GM10847 (cell line): ENCODE results near the gene FAM124A.

ENCODE experiments used
- POLR2A ChIP-seq: IDR thresholded peaks from 2 replicates; pipeline ENCODE4 v1.6.1; 2011; ENCODE audit not compliant: insufficient read length; ENCODE audit errors: extremely low read depth

FAM124A gene

GRCh38 chr13:51222037-51222685 is at the start of gene FAM124A:
Gene FAM124A, plus strand, starts transcription at chr13:51222398. Its CDS starts 104 bp downstream, at chr13:51222502.
- TF ChIP-seq POLR2A = no peak

DNA sequence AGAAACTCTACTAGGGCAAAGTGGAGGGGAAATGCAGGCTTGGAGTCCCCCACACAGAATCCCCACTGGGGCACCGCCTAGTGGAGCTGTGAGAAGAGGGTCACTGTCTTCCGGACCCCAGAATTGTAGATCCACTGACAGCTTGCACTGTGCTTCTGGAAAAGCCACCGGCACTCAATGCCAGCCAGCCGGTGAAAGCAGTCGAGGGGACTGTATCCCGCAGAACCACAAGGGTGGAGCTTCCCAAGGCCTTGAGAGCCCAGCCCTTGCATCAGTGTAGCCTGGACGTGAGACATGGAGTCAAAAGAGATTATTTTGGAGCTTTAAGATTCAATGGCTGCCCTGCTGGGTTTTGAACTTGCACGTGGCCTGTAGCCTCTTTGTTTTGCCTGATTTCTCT is 47.2 kb upstream of the FAM124A start:
- TF ChIP-seq POLR2A = no peak

DNA sequence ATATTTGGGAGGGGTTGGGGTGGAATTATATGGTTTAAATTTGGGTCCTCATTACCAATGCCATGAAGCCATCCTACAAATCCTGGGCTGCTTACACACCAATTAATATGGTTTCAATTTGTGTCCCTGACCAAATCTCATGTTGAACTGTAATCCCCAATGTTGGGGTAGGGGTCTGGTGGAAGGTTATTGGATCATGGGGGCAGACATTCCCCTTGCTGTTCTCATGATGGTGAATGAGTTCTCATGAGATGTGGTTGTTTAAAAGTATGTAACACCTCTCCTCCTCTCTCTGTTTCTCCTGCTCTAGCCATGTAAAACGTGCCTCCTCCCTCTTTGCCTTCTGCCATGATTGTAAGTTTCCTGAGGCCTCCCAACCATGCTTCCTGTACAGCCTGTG is 46.6 kb upstream of the FAM124A start:
- TF ChIP-seq POLR2A = no peak

- no peak for TF ChIP-seq POLR2A
Observed at GRCh38 chr13:51177188-51177587, 45.0 kb upstream of the FAM124A start.

- TF ChIP-seq POLR2A = no peak
Observed at GRCh38 chr13:51178456-51179074, 43.6 kb upstream of the FAM124A start.

- no peak for TF ChIP-seq POLR2A
Observed at GRCh38 chr13:51179432-51179971, 42.7 kb upstream of the FAM124A start.

DNA sequence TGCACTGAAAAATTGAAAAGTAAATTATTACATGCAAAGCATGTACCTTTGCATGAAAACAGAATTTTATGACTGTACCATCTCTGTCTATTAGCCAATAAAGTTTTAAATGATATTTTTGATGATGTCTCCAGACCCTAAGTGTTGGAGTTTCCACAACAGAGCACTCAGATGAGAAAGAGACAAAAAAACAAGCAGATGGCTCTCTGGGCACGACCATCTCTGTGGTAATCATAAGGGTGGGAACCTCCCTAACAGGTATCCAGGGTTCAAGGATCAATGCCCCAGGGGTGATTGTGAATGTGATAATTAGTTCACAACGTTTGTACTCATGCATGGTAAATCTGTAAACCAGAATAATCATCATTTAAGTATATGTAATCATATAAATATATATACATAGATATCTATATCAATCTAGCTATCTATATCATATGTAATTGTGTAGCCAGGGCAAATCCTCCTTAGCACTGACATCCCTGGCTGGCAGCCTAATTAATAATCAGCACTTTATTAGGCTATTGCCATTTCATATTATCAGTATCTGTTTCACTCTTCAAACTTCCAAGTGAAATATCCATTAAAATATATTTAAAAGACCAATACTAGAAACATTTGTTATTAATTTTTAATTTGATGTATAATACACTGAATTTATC is 41.2 kb upstream of the FAM124A start:
- no peak for TF ChIP-seq POLR2A

GRCh38 chr13:51181786-51182383 is 40.3 kb upstream of the FAM124A start:
- TF ChIP-seq POLR2A = no peak

- no peak for TF ChIP-seq POLR2A
Observed at GRCh38 chr13:51191743-51192142, 30.5 kb upstream of the FAM124A start.

DNA sequence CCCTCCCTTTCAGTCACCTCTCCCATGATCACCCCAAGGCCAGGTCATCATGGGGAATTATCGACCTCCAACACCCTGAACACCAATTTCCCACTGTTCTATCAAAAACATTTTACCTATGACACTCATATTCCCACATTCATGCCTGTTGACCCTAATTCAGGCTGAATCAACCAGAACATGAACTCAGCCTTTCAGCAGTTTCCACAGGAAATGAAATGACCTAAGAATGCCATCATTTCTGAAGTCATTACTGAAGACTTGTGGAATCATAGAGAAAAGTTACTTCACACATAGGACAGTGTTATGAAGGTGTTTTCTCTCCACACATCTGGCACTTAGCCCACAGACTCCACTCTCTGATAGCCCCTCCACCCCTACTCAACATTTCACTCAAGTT is 29.9 kb upstream of the FAM124A start:
- TF ChIP-seq POLR2A = no peak

DNA sequence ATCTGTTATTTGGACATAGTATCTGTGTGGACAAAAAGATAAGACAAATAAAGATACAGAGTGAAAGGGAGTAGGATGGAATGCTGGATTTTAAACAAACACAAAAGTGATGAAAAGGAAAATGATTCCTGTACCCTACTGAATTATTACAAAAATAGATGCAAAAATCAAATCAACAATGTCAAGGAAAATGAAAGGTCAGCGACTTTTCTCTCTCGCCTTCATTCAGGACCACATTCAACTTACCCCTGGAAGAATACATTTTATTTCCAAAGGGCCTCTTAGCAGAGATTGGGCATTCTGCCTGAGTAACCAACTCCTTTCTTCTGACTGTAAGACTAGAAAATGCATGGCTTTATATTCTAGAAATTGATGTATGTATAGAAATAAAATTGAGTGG is 28.8 kb upstream of the FAM124A start:
- TF ChIP-seq POLR2A = no peak

DNA sequence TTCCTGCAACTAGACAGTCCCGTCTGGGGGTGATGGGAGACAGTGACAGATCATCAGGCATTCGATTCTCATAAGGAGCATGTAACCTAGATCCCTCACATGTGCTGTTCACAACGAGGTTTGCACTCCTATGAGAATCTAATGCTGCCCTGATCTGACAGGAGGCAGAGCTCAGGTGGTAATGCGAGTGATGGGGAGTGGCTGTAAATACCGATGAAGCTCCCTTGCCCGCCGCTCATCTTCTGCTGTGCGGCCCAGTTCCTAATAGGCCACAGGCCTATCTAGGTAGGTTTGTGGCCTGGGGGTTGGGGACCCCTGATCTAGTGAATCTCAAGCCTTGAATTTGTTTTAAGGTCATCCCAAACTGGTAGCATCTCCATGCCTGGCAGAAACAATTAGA is 27.3 kb upstream of the FAM124A start:
- no peak for TF ChIP-seq POLR2A

- TF ChIP-seq POLR2A = no peak
Observed at GRCh38 chr13:51201886-51202285, 20.3 kb upstream of the FAM124A start.

DNA sequence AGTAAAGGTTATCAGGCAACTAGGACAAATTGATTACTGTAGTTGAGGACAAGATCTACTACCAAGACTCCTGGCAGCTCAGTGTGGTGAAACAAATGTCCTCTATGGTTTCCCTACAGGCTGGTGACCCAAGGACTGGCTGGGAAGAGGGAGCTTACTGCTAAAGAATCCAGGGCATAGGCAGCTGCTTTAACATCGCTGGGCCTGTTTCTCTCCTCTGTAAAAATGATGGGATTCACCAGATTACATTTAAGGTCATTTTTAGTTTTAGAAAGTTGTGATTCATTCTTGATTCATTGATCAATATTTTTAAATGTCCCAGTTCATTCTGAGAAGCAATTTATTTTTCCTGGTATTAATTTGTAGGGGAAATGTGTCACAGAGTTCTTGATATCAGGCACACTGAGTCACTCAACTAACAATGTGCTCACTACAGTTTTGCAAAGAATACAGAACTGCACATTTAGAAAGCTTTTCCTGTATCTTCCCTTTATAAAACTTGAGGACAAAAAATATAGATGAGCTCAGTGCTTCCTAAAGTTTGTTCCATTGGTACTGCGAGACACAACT is 19.6 kb upstream of the FAM124A start:
- TF ChIP-seq POLR2A = no peak

- TF ChIP-seq POLR2A = no peak
Observed at GRCh38 chr13:51206584-51206983, 15.6 kb upstream of the FAM124A start.
